Upper lobe of left lung (tissue), 6 donors: ENCODE data around the gene BLTP3A. TPM values are rescaled to one million over a fixed set of nuclear protein-coding genes. Genes with fewer than 3 reads are reported as not detected.
"Not testable (repeated sequence)": the region's sequence is repeated elsewhere in the genome, so short reads cannot be mapped to it uniquely, and the experiment has no call there.

Experiments
- ATAC-seq, 2 donors: fragments of 200-7000 bp; cut with Tn5 transposase; one replicate each; pipeline ENCODE4 v1.9.1; 2022; ENCODE audit warnings: mild to moderate bottlenecking in 2 of 2, moderate library complexity in 2 of 2; ENCODE audit not compliant: low FRiP score in 2 of 2
- DNase-seq, 2 donors: peaks; one replicate each; pipeline ENCODE4 v3.0.0-alpha.2; 2019 to 2020
- H3K27ac ChIP-seq, 4 donors: fragments of 200-600 bp; sonication (generic); one replicate each; pipeline ENCODE4 v1.5.1; 2016 to 2019
- H3K27me3 ChIP-seq, 4 donors: fragments of 200-600 bp; sonication (generic); one replicate each; pipeline ENCODE4 v1.5.1; 2017 to 2019
- H3K36me3 ChIP-seq, 4 donors: fragments of 200-600 bp; sonication (generic); one replicate each; pipeline ENCODE4 v1.5.1; 2016 to 2019
- H3K4me1 ChIP-seq, 4 donors: fragments of 200-600 bp; sonication (generic); one replicate each; pipeline ENCODE4 v1.5.1; 2018 to 2019
- H3K4me3 ChIP-seq, 4 donors: fragments of 200-600 bp; sonication (generic); one replicate each; pipeline ENCODE4 v1.5.1; 2017 to 2019; ENCODE audit warnings: mild to moderate bottlenecking in 2 of 4, moderate library complexity in 1 of 4
- H3K9me3 ChIP-seq, 4 donors: fragments of 200-600 bp; sonication (generic); one replicate each; pipeline ENCODE4 v1.5.1; 2018 to 2019
- EP300 ChIP-seq, 4 donors: sonication (generic); formaldehyde crosslinking; IDR thresholded peaks; one replicate each; pipeline ENCODE4 v1.5.1; 2017; ENCODE audit warnings: antibody characterized with exemption in 4 of 4, control low read depth in 2 of 4
- POLR2A ChIP-seq, 4 donors: fragments of 450-650 bp; IDR thresholded peaks; one replicate each; pipeline ENCODE4 v1.5.1; 2016 to 2017; ENCODE audit warnings: antibody characterized with exemption in 4 of 4, mild to moderate bottlenecking in 2 of 4
- POLR2AphosphoS5 ChIP-seq, 2 donors: sonication (generic); formaldehyde crosslinking; IDR thresholded peaks; one replicate each; pipeline ENCODE4 v1.5.1; 2017; ENCODE audit warnings: antibody characterized with exemption in 2 of 2
- WGBS, 2 donors: methylation state at CpG; one replicate each; pipeline ENCODE4 v1.1.5; 2017 to 2018; 5-methylcytosine and 5-hydroxymethylcytosine counted together
- total RNA-seq, 6 donors: library from RNA; depleted of rRNA in 4 of 6; stranded (reverse); fragments of >200 nt in 4 of 6; gene quantifications; one replicate each; pipeline versions ENCODE4 v1.1.0 to v1.2.1, GENCODE V29; 2016 to 2021
- TF ChIP-seq, protein P1 (sequence below), 6 experiments: fragments of 450-650 bp in 4 of 6; fragments of 200-600 bp in 2 of 6; sonication (generic) in 2 of 6; IDR thresholded peaks; one replicate each; pipeline ENCODE4 v1.5.1; 2016 to 2019; ENCODE audit warnings: antibody characterized with exemption in 6 of 6
- donor health status: DM: no; HTN: no; CAD: no; lungs with moderate emphysema.
- donor health status: DM: no; HTN: yes; CAD: no; lungs with severe emphysema.

BLTP3A gene
- total RNA-seq, 6 donors from 2014 or later, result 10.5 to 23.0 (median 17.9) TPM

- Histone ChIP-seq H3K36me3 (no peaks in the 10 kb centered on the region), H3K4me3 (no peak overlapping the region), H3K9me3 (no peaks in the 10 kb centered on the region), H3K27me3 (no peaks in the 10 kb centered on the region), H3K4me1 (peaks cover 6 to 10% (median 8%) of the 10 kb centered on the region in 4 donors), H3K27ac (no peak overlapping the region)
- WGBS, 2 donors, result 97% methylated on average over 3 of the region's 3 CpGs
- no peak for ATAC-seq
- TF ChIP-seq POLR2AphosphoS5 (IDR thresholded peaks at IDR 0.05) (no peak), EP300 (IDR thresholded peaks at IDR 0.05) (no peak), POLR2A (IDR thresholded peaks at IDR 0.05) (no peak)
- TF ChIP-seq, protein P1, sequence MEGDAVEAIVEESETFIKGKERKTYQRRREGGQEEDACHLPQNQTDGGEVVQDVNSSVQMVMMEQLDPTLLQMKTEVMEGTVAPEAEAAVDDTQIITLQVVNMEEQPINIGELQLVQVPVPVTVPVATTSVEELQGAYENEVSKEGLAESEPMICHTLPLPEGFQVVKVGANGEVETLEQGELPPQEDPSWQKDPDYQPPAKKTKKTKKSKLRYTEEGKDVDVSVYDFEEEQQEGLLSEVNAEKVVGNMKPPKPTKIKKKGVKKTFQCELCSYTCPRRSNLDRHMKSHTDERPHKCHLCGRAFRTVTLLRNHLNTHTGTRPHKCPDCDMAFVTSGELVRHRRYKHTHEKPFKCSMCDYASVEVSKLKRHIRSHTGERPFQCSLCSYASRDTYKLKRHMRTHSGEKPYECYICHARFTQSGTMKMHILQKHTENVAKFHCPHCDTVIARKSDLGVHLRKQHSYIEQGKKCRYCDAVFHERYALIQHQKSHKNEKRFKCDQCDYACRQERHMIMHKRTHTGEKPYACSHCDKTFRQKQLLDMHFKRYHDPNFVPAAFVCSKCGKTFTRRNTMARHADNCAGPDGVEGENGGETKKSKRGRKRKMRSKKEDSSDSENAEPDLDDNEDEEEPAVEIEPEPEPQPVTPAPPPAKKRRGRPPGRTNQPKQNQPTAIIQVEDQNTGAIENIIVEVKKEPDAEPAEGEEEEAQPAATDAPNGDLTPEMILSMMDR (IDR thresholded peaks at IDR 0.05), result no peak
- DNase-seq, result no peak
Measured at GRCh38 chr6:34798057-34798456, 6.2 kb downstream of the BLTP3A start.

GRCh38 chr6:34799547-34799946, 7.7 kb downstream of the BLTP3A start:
- ATAC-seq, result no peak

DNA sequence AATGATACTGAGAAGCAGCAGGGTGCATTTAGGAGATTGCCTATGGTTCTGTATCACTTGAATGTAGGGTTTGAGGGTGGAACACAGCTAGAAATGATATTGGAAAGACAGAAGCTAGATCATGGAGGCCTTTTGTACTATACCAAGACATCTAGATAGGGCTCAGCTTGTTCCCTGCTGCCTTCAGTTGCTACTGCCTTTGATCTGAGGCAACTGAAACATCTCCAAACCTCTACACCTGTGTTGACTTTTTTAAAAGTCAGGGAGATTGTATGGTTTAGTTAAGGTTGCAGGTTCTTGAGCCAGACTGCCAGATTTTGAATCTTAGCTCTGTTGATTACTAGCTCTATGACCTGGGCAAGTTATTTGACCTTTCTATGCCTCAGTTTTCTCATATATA, 12.7 kb downstream of the BLTP3A start:
- TF ChIP-seq, protein P1 (IDR thresholded peaks at IDR 0.05), result no peak
- TF ChIP-seq POLR2A (IDR thresholded peaks at IDR 0.05) (no peak), POLR2AphosphoS5 (IDR thresholded peaks at IDR 0.05) (no peak), EP300 (IDR thresholded peaks at IDR 0.05) (no peak)

More at GRCh38 chr6:34799547-34799946, 7.7 kb downstream of the BLTP3A start:
- H3K4me1 ChIP-seq, result no peaks in the 10 kb centered on the region
- H3K27ac ChIP-seq, result no peak overlapping the region
- H3K27me3 ChIP-seq, result no peaks in the 10 kb centered on the region
- no peak for DNase-seq
- TF ChIP-seq, protein P1 (IDR thresholded peaks at IDR 0.05), result no peak
- TF ChIP-seq EP300 (IDR thresholded peaks at IDR 0.05), result no peak
- TF ChIP-seq POLR2AphosphoS5 (IDR thresholded peaks at IDR 0.05), result no peak
- TF ChIP-seq POLR2A (IDR thresholded peaks at IDR 0.05), result no peak
- 87 to 90% methylated on average over 3 of the region's 3 CpGs for WGBS, 2 donors
- no peaks in the 10 kb centered on the region for H3K36me3 ChIP-seq
- H3K9me3 ChIP-seq, result no peaks in the 10 kb centered on the region
- H3K4me3 ChIP-seq, result no peak overlapping the region

DNA sequence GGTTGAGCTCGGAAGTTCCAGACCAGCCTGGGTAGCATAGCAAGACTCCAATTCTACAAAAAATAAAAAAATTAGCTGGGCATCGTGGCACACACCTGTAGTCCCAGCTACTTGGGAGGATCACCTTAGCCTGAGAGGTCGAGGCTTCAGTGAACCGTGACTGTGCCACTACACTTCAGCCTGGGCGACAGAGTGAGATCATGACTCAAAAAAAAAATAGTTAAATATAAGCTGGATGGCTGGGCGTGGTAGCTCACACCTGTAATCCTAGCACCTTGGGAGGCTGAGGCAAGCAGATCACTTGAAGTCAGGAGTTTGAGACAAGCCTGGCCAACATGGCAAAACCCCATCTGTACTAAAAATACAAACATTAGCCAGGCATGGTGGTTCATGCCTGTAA, 13.2 kb downstream of the BLTP3A start:
- not testable (repeated sequence) for H3K27me3 ChIP-seq, ATAC-seq, H3K36me3 ChIP-seq, H3K27ac ChIP-seq, H3K4me1 ChIP-seq, H3K4me3 ChIP-seq, H3K9me3 ChIP-seq, DNase-seq
- 89 to 93% methylated on average over 6 of the region's 6 CpGs for WGBS, 2 donors

More for the DNA sequence above, 12.7 kb downstream of the BLTP3A start:
- no peak for ATAC-seq
- H3K27me3 ChIP-seq, result no peaks in the 10 kb centered on the region
- no peaks in the 10 kb centered on the region for H3K4me1 ChIP-seq
- no peak overlapping the region for H3K27ac ChIP-seq
- no peaks in the 10 kb centered on the region for H3K9me3 ChIP-seq
- DNase-seq, result no peak
- no peak overlapping the region for H3K4me3 ChIP-seq
- H3K36me3 ChIP-seq, result no peaks in the 10 kb centered on the region

DNA sequence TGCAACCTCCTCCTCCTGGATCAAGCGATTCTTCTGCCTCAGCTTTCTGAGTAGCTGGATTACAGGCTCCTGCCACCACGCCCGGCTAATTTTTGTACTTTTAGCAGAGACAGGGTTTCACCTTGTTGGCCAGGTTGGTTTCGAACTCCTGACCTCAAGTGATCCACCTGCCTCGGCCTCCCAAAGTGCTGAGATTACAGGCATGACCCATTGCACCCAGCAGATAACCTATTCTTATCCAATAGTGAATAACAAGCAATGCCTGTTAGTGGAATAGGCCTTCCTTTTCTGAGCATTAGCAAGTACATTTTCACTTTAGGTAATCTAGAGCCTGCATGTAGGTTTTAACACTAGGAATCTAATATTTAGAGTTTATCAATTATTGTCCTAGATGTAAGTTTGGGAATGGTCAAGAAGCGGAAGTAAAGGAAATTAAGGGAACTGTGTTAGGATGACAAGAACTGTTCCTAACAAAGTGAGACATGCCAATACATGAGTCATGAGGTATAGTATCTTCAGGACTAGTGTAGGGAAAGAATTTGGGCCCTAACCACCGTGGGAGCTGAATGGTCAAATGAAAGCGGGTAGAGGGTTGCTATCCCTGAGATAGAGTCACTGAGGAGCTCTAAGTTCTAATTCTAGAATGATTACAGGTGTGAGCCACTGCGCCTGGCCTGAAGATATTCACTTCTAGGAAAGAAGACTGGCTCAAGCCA, 15.0 kb downstream of the BLTP3A start:
- ATAC-seq, result no peak
- no peaks in the 10 kb centered on the region for H3K27me3 ChIP-seq
- no peaks in the 10 kb centered on the region for H3K9me3 ChIP-seq
- no peaks in the 10 kb centered on the region for H3K4me1 ChIP-seq
- WGBS, 2 donors, result 84 to 93% methylated on average over 9 of the region's 9 CpGs
- no peak for TF ChIP-seq POLR2A (IDR thresholded peaks at IDR 0.05)
- TF ChIP-seq, protein P1 (IDR thresholded peaks at IDR 0.05), result no peak
- H3K36me3 ChIP-seq, result no peaks in the 10 kb centered on the region
- no peak for DNase-seq
- H3K27ac ChIP-seq, result no peak overlapping the region
- H3K4me3 ChIP-seq, result no peak overlapping the region

DNA sequence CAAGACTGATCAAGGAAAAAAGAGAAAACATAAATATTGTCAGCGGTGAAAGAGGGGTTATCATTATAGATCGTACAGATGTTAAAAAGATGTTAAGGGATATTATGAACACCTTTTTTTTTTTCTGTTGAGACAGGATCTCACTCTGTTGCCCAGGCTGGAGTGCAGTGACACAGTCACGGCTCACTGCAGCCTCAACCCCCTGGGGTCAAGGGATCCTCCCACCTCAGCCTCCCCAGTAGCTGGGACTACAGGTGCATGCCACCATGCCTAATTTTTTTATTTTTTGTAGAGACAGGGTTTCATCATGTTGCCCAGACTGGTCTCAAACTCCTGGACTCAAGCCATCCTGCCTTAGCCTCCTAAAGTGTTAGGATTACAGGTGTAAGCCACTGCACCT, 16.6 kb downstream of the BLTP3A start:
- not testable (repeated sequence) for ATAC-seq, H3K4me3 ChIP-seq, H3K9me3 ChIP-seq, H3K27ac ChIP-seq, H3K27me3 ChIP-seq, H3K4me1 ChIP-seq, H3K36me3 ChIP-seq, DNase-seq
- WGBS, 2 donors, result 91 to 96% methylated on average over 3 of the region's 3 CpGs

GRCh38 chr6:34809419-34809818, 17.5 kb downstream of the BLTP3A start:
- not testable (repeated sequence) for H3K4me1 ChIP-seq, ATAC-seq, H3K36me3 ChIP-seq, H3K27me3 ChIP-seq, DNase-seq, H3K9me3 ChIP-seq, H3K4me3 ChIP-seq, H3K27ac ChIP-seq
- 85 to 89% methylated on average over 9 of the region's 9 CpGs for WGBS, 2 donors
